Body of pancreas (tissue), 4 donors: ENCODE results near the gene USP10.

Experiments
- CTCF ChIP-seq, 7 experiments: fragments of 450-650 bp in 4 of 7; fragments of 200-600 bp in 3 of 7; sonication (generic) in 3 of 7; IDR thresholded peaks; one replicate each; pipeline ENCODE4 v1.5.1; 2016 to 2019; ENCODE audit warnings: antibody characterized with exemption in 7 of 7
- POLR2A ChIP-seq, 3 donors: fragments of 450-650 bp; IDR thresholded peaks; one replicate each; pipeline ENCODE4 v1.6.1; 2016; ENCODE audit warnings: antibody characterized with exemption in 3 of 3, mild to moderate bottlenecking in 2 of 3

- peak in 1 of 7 experiments; percentile 3 for TF ChIP-seq CTCF (IDR thresholded peaks at IDR 0.05)
- no peak for TF ChIP-seq POLR2A (IDR thresholded peaks at IDR 0.05)
Measured at GRCh38 chr16:84737192-84738011, 37.6 kb downstream of the USP10 start.
